ENCODE data around the gene FUS.

DNA sequence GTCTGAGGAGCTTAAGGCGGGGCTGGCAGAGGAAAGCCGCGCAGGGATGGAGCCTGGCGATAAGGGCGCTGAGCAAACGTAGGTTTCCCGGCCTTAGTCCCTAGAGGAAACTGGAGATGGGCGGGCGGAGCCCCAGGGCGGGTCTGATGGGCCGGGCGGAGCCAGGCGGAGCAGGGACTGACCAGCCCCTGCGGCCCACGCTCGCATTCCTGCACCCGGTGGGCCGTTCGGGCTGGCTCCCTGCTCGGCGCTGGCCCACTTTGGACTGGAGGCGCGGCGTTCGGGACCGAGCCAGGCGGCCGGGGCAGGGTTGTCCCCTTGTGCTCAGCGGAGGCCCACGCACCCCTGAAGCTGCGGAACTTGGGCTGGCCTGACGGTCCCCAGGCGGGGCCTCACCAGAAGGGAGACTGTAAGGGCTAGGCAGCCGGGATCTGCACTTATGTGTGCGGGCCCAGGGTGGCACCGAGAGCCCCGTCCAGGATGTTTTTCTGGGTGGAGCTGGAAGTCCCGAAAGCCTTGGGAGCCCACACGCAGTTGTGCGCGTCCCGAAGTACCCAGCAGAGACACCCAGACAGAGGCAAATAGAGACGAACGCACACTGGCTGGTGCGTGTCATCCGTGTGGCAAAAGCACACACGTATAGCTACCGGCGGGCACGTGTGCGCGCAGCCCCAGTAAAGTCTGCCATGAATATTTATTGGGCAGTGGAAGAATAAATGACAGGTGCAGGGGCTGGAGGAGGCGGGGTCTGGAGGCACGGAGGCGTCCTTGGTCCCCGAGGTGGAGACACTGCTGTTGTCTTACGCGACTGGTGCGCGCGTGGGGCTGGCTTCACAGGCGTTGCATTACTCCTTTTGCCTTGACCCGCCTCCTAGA, 35.6 kb downstream of the FUS start:
- peak; percentile 23 for TF ChIP-seq POLR2A (IDR thresholded peaks at IDR 0.05; ENCODE audit: low read depth)
- TF ChIP-seq, protein P1, sequence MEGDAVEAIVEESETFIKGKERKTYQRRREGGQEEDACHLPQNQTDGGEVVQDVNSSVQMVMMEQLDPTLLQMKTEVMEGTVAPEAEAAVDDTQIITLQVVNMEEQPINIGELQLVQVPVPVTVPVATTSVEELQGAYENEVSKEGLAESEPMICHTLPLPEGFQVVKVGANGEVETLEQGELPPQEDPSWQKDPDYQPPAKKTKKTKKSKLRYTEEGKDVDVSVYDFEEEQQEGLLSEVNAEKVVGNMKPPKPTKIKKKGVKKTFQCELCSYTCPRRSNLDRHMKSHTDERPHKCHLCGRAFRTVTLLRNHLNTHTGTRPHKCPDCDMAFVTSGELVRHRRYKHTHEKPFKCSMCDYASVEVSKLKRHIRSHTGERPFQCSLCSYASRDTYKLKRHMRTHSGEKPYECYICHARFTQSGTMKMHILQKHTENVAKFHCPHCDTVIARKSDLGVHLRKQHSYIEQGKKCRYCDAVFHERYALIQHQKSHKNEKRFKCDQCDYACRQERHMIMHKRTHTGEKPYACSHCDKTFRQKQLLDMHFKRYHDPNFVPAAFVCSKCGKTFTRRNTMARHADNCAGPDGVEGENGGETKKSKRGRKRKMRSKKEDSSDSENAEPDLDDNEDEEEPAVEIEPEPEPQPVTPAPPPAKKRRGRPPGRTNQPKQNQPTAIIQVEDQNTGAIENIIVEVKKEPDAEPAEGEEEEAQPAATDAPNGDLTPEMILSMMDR (IDR thresholded peaks at IDR 0.05) = no peak
- no peak for TF ChIP-seq EP300 (IDR thresholded peaks at IDR 0.05)
